Activated B cell treated with CpG ODN at 0.5 μM for 24 hours (primary cell): Measurements from ENCODE around the gene COPB2. TPM values are rescaled to one million over a fixed set of nuclear protein-coding genes. Genes with fewer than 3 reads are reported as not detected.
"Not testable (repeated sequence)": the region's sequence is repeated elsewhere in the genome, so short reads cannot be mapped to it uniquely, and the experiment has no call there.

Experiments
- ATAC-seq: fragments of 200-7000 bp; cut with Tn5 transposase; one replicate; pipeline ENCODE4 v1.10.0; 2021; ENCODE audit warnings: low read depth, mild to moderate bottlenecking, moderate library complexity
- CTCF ChIA-PET: fragments of 350-600 bp; sonication (Branson Sonifier 250); formaldehyde crosslinking; loops from one replicate; lab custom pipeline; 2021; ENCODE audit warnings: antibody characterized with exemption; lab: Charles Lee
- POLR2A ChIA-PET: fragments of 350-600 bp; sonication (Branson Sonifier 250); formaldehyde crosslinking; loops from one replicate; lab custom pipeline; 2021; ENCODE audit warnings: antibody characterized with exemption; lab: Charles Lee
- DNase-seq: peaks from one replicate; pipeline ENCODE4 v3.0.0; 2022
- H3K27ac Mint-ChIP-seq: one replicate; pipeline ENCODE4 v1.8.0; 2020; ENCODE audit warnings: mixed read lengths
- H3K27me3 Mint-ChIP-seq: one replicate; pipeline ENCODE4 v1.8.0; 2021; ENCODE audit warnings: mixed read lengths
- H3K36me3 Mint-ChIP-seq: one replicate; pipeline ENCODE4 v1.8.0; 2021; ENCODE audit warnings: low read depth, mixed read lengths
- H3K4me1 Mint-ChIP-seq: one replicate; pipeline ENCODE4 v1.8.0; 2021; ENCODE audit warnings: mixed read lengths
- H3K4me3 Mint-ChIP-seq: one replicate; pipeline ENCODE4 v1.8.0; 2020; ENCODE audit warnings: mild to moderate bottlenecking, mixed read lengths
- H3K9me3 Mint-ChIP-seq: one replicate; pipeline ENCODE4 v1.8.0; 2020; ENCODE audit warnings: mixed read lengths
- intact Hi-C: fragments of 100-400 bp; cut with micrococcal nuclease; formaldehyde crosslinking; loops from one replicate; pipeline ENCODE4 v1.15.1; 2024
- total RNA-seq: library from RNA; stranded (reverse); gene quantifications from 2 replicates; pipeline ENCODE4 v1.2.3, GENCODE V29; 2022
- TF ChIP-seq, protein P1 (sequence below): fragments of 200-600 bp; IDR thresholded peaks from one replicate; pipeline ENCODE4 v1.8.0; 2022; ENCODE audit warnings: antibody characterized with exemption, mild to moderate bottlenecking

COPB2 gene
- total RNA-seq, 1 donor from 2014 or later: 91.4 TPM

DNA sequence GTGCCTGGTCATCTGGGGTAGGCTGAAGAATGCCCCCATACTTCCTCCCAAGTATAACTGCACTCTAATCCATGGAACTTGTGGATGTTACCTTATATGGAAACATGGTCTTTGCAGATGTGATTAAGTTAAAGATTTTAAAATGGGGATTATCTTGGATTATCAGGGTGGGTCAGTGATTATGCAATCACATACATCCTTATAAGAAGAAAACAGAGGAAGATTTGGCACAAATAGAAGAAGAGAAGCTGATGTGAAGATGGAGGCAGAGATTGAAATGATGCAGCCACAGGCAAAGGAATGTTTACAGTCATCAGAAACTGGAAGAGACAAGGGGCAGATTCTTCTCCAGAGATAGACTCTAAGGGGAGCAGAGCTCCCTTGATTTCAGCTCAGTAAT, 47.4 kb downstream of the COPB2 start:
- CTCF ChIA-PET: interaction anchor here (2.1 kb wide), 1 partner anchor 11 kb away, joined by 6 read pairs; no protein-coding TSS in a partner anchor
- DNase-seq (no peak), ATAC-seq (no peak)
- intact Hi-C loops: loop anchor here (5.0 to 10.0 kb wide), 2 partner anchors 1157 to 1600 kb away; partner anchors contain the start of genes ARMC8 and SLC25A36
- peaks cover 4% of the 10 kb centered on the region for H3K9me3 Mint-ChIP-seq
- H3K27ac Mint-ChIP-seq: no peak overlapping the region
- POLR2A ChIA-PET: no interaction called here
- H3K27me3 Mint-ChIP-seq: peaks cover 19% of the 10 kb centered on the region
- TF ChIP-seq, protein P1, sequence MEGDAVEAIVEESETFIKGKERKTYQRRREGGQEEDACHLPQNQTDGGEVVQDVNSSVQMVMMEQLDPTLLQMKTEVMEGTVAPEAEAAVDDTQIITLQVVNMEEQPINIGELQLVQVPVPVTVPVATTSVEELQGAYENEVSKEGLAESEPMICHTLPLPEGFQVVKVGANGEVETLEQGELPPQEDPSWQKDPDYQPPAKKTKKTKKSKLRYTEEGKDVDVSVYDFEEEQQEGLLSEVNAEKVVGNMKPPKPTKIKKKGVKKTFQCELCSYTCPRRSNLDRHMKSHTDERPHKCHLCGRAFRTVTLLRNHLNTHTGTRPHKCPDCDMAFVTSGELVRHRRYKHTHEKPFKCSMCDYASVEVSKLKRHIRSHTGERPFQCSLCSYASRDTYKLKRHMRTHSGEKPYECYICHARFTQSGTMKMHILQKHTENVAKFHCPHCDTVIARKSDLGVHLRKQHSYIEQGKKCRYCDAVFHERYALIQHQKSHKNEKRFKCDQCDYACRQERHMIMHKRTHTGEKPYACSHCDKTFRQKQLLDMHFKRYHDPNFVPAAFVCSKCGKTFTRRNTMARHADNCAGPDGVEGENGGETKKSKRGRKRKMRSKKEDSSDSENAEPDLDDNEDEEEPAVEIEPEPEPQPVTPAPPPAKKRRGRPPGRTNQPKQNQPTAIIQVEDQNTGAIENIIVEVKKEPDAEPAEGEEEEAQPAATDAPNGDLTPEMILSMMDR: no peak
- H3K36me3 Mint-ChIP-seq: peaks cover 4% of the 10 kb centered on the region
- peaks cover 3% of the 10 kb centered on the region for H3K4me1 Mint-ChIP-seq
- H3K4me3 Mint-ChIP-seq: no peak overlapping the region

DNA sequence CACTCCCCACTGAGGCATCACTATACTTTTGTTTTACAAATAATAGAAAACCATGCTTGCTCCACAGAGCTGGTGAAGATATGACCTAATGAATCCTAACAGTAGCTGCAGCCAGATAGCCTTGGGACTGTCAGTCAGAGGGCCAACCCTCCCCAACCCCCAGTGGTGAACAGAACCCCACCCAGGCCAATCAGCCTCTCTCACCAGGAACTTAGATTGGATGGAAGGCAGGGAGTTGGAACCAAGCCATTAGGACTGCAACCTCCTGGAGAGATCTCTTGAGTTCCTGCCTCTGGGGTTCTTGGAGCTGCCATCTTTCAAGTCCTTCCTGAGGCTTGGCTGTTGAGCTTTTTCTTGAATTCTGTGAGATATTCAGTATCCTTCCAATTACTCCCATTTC, 48.7 kb downstream of the COPB2 start:
- intact Hi-C loops: loop anchor here (5.0 to 10.0 kb wide), 2 partner anchors 1156 to 1602 kb away; partner anchors contain the start of genes ARMC8 and SLC25A36
- TF ChIP-seq, protein P1: no peak
- Mint-ChIP-seq H3K27me3 (peaks cover 19% of the 10 kb centered on the region), H3K27ac (no peak overlapping the region), H3K36me3 (no peaks in the 10 kb centered on the region), H3K4me3 (no peak overlapping the region), H3K9me3 (peaks cover 4% of the 10 kb centered on the region), H3K4me1 (peaks cover 3% of the 10 kb centered on the region)
- ChIA-PET CTCF (interaction anchor here (2.1 kb wide), 1 partner anchor 10 kb away, joined by 6 read pairs; no protein-coding TSS in a partner anchor), POLR2A (no interaction called here)
- ATAC-seq: no peak
- DNase-seq: no peak

DNA sequence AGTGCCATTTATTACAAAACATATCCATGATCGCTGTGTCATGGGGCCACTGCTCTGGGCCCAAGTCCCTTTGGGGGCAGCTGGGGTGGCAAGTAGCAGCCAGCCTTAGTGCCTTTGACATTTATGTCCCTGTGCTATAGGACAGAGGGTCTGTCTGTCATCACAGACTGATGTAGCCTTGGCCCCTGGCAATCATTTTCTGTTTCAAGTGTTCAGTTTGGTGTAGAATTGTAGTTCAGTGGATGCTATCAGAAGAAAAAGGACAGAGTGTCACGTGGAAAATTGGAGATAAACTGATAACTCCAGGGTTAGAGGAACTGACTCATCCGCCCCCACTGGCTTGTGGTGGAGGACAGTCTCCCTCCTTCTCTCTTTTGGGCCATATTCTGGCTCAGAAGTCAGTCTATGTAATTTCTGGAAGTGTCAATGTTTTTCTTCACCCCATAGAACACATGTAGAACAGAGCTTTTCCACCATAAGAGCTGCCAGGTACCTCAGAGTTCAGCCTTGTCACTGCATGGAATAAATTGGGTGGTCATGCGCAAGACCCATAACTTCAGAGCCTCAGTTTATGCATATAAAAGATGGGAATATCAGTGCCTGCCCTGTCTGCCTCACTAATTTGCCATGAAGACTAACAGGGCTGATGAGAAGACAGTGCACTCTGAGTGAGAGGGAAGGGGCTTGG, 50.1 kb downstream of the COPB2 start:
- Mint-ChIP-seq H3K4me3 (no peak overlapping the region), H3K27me3 (peaks cover 19% of the 10 kb centered on the region), H3K4me1 (peaks cover 3% of the 10 kb centered on the region), H3K36me3 (no peaks in the 10 kb centered on the region), H3K27ac (no peak overlapping the region), H3K9me3 (peaks cover 4% of the 10 kb centered on the region)
- ATAC-seq: no peak
- TF ChIP-seq, protein P1: no peak
- intact Hi-C loops: no loop called here
- POLR2A ChIA-PET: no interaction called here
- no peak for DNase-seq
- CTCF ChIA-PET: no interaction called here

DNA sequence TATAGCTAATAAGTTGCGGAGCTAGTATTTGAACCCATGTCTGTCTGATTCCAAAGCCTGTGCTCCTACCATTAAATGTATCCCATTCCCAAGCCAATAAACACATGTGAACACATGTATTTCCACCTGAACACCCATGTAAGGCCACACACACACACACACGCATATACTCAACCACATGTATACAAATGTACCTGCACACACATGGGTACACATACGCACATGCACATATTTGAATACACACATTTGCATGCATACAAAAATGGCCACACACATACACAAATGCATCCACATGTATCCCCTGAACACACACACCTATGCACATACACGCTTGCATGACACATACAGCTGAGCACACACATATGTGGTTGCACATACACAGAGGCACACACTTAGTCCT, 51.0 kb downstream of the COPB2 start:
- H3K36me3 Mint-ChIP-seq: no peaks in the 10 kb centered on the region
- CTCF ChIA-PET: no interaction called here
- peaks cover 4% of the 10 kb centered on the region for H3K9me3 Mint-ChIP-seq
- POLR2A ChIA-PET: no interaction called here
- H3K27me3 Mint-ChIP-seq: peaks cover 21% of the 10 kb centered on the region
- TF ChIP-seq, protein P1: no peak
- peaks cover 3% of the 10 kb centered on the region for H3K4me1 Mint-ChIP-seq
- intact Hi-C loops: no loop called here
- no peak for ATAC-seq
- no peak overlapping the region for H3K27ac Mint-ChIP-seq
- DNase-seq: no peak
- no peak overlapping the region for H3K4me3 Mint-ChIP-seq

DNA sequence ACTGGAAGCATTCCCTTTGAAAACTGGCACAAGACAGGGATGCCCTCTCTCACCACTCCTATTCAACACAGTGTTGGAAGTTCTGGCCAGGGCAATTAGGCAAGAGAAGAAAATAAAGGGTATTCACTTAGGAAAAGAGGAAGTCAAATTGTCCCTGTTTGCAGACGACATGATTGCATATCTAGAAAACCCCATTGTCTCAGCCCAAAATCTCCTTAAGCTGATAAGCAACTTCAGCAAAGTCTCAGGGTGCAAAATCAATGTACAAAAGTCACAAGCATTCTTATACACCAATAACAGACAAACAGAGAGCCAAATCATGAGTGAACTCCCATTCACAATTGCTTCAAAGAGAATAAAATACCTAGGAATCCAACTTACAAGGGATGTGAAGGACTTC, 54.8 kb downstream of the COPB2 start:
- ATAC-seq, H3K9me3 Mint-ChIP-seq, H3K4me1 Mint-ChIP-seq, POLR2A ChIA-PET, H3K27ac Mint-ChIP-seq, H3K4me3 Mint-ChIP-seq, CTCF ChIA-PET, DNase-seq, H3K36me3 Mint-ChIP-seq, intact Hi-C loops: not testable (repeated sequence)
- peaks cover 30% of the 10 kb centered on the region for H3K27me3 Mint-ChIP-seq
